HepG2 (cell line): Measurements from ENCODE around the gene UCN2. TPM values are rescaled to one million over a fixed set of nuclear protein-coding genes. Genes with fewer than 3 reads are reported as not detected.
A peak's percentile ranks its signal among the peaks of the same experiment; 100 is the strongest.

Source experiments
- CEBPB ChIP-seq: IDR thresholded peaks from 2 replicates; pipeline ENCODE4 v1.6.1; 2011; ENCODE audit warnings: low read depth, low read length, improper control_type of control experiment, borderline replicate concordance
- DNMT3B ChIP-seq: conservative IDR thresholded peaks from 2 replicates; pipeline ENCODE4 v1.6.1; 2016; ENCODE audit warnings: missing biosample characterization, control low read depth
- MAFK ChIP-seq, 2 experiments: IDR thresholded peaks in 1 of 2; conservative IDR thresholded peaks in 1 of 2; 2 replicates each; pipeline ENCODE4 v1.6.1; 2011; ENCODE audit warnings: improper control_type of control experiment in 2 of 2, low read length in 2 of 2
- SALL2 ChIP-seq: sonication (generic); formaldehyde crosslinking; IDR thresholded peaks from 2 replicates; pipeline ENCODE4 v1.8.1; 2023; ENCODE audit warnings: mild to moderate bottlenecking, missing genetic modification reagents, inconsistent platforms
- SIN3B ChIP-seq: fragments of 150-350 bp; IDR thresholded peaks from 2 replicates; pipeline ENCODE4 v1.6.1; 2014; ENCODE audit warnings: low read length
- SOX6 ChIP-seq, 2 experiments: fragments of 450-650 bp in 1 of 2; sonication (generic) in 1 of 2; formaldehyde crosslinking in 1 of 2; IDR thresholded peaks; 2 replicates each; pipeline versions ENCODE4 v1.4.0 to v1.6.1; 2017 to 2020; ENCODE audit warnings: antibody characterized with exemption in 1 of 2, mild to moderate bottlenecking in 1 of 2, missing genetic modification reagents in 1 of 2
- ZNF225 ChIP-seq: sonication (generic); formaldehyde crosslinking; IDR thresholded peaks from 2 replicates; pipeline ENCODE4 v1.4.0; 2020; ENCODE audit warnings: mild to moderate bottlenecking, missing genetic modification reagents
- ZNF329 ChIP-seq: sonication (generic); formaldehyde crosslinking; IDR thresholded peaks from 2 replicates; pipeline ENCODE4 v1.9.0; 2021; ENCODE audit warnings: low read depth, mild to moderate bottlenecking, missing genetic modification reagents
- ZNF468 ChIP-seq: sonication (generic); formaldehyde crosslinking; IDR thresholded peaks from 2 replicates; pipeline ENCODE4 v1.8.0; 2022; ENCODE audit warnings: mild to moderate bottlenecking, moderate library complexity, missing genetic modification reagents
- ZNF496 ChIP-seq: sonication (generic); formaldehyde crosslinking; IDR thresholded peaks from 2 replicates; pipeline ENCODE4 v1.8.1; 2023; ENCODE audit warnings: mild to moderate bottlenecking, moderate library complexity, missing genetic modification reagents; ENCODE audit not compliant: insufficient replicate concordance
- ZNF547 ChIP-seq: sonication (generic); formaldehyde crosslinking; IDR thresholded peaks from 2 replicates; pipeline ENCODE4 v1.5.1; 2020; ENCODE audit warnings: mild to moderate bottlenecking, missing genetic modification reagents
- ZNF761 ChIP-seq: sonication (generic); formaldehyde crosslinking; conservative IDR thresholded peaks from 2 replicates; pipeline ENCODE4 v1.4.0; 2020; ENCODE audit warnings: mild to moderate bottlenecking, missing genetic modification reagents
- ZSCAN31 ChIP-seq: sonication (generic); formaldehyde crosslinking; IDR thresholded peaks from 2 replicates; pipeline ENCODE4 v1.5.0; 2020; ENCODE audit warnings: low read depth, mild to moderate bottlenecking, missing genetic modification reagents
- polyA plus RNA-seq, 8 experiments: library from polyadenylated mRNA; depleted of rRNA in 3 of 8; stranded (reverse) in 7 of 8; unstranded in 1 of 8; fragments of >200 nt; fragmentation: Illumina TruSeq in 4 of 8; extraction: Trizol in 4 of 8; gene quantifications; 2 replicates each; pipeline versions ENCODE4 v1.2.1 to v1.2.3, GENCODE V29; 2011 to 2016; ENCODE audit warnings: low read depth in 4 of 8, missing spikeins in 1 of 8, mixed read lengths in 1 of 8; ENCODE audit not compliant: insufficient read depth in 1 of 8
- total RNA-seq, 5 experiments: library from RNA; depleted of rRNA; stranded (reverse); fragments of >200 nt; fragmentation: Illumina TruSeq; extraction: Trizol; gene quantifications; 2 replicates each; pipeline ENCODE4 v1.2.3, GENCODE V29; 2016; ENCODE audit warnings: low read depth in 1 of 5
- TF ChIP-seq, protein P1 (sequence below): sonication (generic); formaldehyde crosslinking; IDR thresholded peaks from 2 replicates; pipeline ENCODE4 v1.5.0; 2020; ENCODE audit warnings: missing genetic modification reagents, mild to moderate bottlenecking, borderline replicate concordance
- TF ChIP-seq, protein P2 (sequence below): sonication (generic); formaldehyde crosslinking; IDR thresholded peaks from 2 replicates; pipeline ENCODE4 v1.4.0; 2020; ENCODE audit warnings: low read depth, mild to moderate bottlenecking, missing genetic modification reagents
- TF ChIP-seq, protein P3 (sequence below): sonication (generic); formaldehyde crosslinking; IDR thresholded peaks from 2 replicates; pipeline ENCODE4 v1.5.1; 2020; ENCODE audit warnings: mild to moderate bottlenecking, missing genetic modification reagents, moderate library complexity
- TF ChIP-seq, protein P4 (sequence below): sonication (generic); formaldehyde crosslinking; conservative IDR thresholded peaks from 2 replicates; pipeline ENCODE4 v1.8.0; 2022; ENCODE audit warnings: mild to moderate bottlenecking, moderate library complexity, missing genetic modification reagents

Gene UCN2
- total and polyA plus RNA-seq, 2 of the 13 experiments (the other 11 are each of a cell fraction or from before 2014, with no cell fraction given), result 0.07 to 1.5 TPM

DNA sequence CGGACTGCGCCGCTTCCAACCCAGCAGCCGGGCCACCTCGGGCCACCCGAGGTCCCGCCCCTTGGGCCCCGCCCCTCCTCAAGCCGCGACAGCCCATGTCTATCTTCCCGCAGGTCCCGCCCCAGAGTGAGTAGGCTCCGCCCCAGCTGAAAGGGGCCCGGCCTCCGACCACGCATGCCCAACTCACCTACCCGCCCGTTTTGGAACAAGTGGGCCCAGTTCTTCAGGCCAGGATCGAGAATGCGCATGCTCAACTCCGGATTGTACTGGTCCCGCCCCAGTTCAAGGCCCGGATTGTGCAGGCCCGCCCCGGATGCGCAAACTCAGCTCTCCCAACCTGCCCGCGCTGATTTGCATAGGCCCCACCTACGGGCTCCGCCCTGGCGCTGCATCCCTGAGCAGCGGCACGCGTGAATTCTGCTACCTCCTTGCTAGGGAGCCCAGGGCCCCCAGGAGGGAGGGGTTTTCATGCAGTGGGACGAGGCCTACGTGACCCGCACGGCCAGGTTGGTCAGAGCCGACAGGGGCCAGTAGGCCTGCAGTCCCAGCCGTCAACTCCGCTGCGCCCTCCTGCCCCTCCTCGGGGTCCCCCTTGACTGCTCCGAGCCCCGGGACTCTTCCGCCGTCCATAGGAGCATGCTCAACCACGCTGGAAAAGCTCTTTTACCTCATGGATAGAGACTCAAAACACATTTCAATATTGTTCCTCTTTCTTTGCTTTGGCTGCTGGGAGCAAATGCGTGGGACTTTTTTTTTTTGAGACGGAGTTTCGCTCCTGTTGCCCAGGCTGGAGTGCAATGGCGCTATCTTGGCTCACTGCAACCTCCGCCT is 6.6 kb downstream of the UCN2 start, which contains the start of gene PFKFB4 (continued):
- TF ChIP-seq, protein P1, sequence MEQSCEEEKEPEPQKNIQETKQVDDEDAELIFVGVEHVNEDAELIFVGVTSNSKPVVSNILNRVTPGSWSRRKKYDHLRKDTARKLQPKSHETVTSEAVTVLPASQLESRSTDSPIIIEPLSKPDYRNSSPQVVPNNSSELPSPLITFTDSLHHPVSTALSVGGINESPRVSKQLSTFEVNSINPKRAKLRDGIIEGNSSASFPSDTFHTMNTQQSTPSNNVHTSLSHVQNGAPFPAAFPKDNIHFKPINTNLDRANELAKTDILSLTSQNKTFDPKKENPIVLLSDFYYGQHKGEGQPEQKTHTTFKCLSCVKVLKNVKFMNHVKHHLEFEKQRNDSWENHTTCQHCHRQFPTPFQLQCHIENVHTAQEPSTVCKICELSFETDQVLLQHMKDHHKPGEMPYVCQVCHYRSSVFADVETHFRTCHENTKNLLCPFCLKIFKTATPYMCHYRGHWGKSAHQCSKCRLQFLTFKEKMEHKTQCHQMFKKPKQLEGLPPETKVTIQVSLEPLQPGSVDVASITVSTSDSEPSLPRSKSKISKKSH (CRISPR knock-in tag), result peak; percentile 80; the same call in 1 of the 2 replicates
- no peak for TF ChIP-seq ZNF496 (CRISPR knock-in tag)
- 0 out of 2 replicates have a peak, but pooled peaks have one; percentile 51 for TF ChIP-seq ZNF761 (CRISPR knock-in tag)
- TF ChIP-seq, protein P2, sequence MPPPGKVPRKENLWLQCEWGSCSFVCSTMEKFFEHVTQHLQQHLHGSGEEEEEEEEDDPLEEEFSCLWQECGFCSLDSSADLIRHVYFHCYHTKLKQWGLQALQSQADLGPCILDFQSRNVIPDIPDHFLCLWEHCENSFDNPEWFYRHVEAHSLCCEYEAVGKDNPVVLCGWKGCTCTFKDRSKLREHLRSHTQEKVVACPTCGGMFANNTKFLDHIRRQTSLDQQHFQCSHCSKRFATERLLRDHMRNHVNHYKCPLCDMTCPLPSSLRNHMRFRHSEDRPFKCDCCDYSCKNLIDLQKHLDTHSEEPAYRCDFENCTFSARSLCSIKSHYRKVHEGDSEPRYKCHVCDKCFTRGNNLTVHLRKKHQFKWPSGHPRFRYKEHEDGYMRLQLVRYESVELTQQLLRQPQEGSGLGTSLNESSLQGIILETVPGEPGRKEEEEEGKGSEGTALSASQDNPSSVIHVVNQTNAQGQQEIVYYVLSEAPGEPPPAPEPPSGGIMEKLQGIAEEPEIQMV (CRISPR knock-in tag), result no peak
- TF ChIP-seq DNMT3B, result no peak
- no peak for TF ChIP-seq ZNF547 (CRISPR knock-in tag)
- 0 out of 2 replicates have a peak, but pooled peaks have one; percentile 16 for TF ChIP-seq SALL2 (CRISPR knock-in tag)
- TF ChIP-seq ZNF225 (CRISPR knock-in tag), result no peak
- no peak for TF ChIP-seq CEBPB
- no peak for TF ChIP-seq SOX6 (IDR thresholded peaks at IDR 0.05)
- TF ChIP-seq SOX6 (CRISPR knock-in tag; IDR thresholded peaks at IDR 0.05), result peak; percentile 50
- TF ChIP-seq ZSCAN31 (CRISPR knock-in tag), result peak; percentile 96
- peak; percentile 71; the same call in 1 of the 2 replicates for TF ChIP-seq ZNF329 (CRISPR knock-in tag)
- TF ChIP-seq, protein P3, sequence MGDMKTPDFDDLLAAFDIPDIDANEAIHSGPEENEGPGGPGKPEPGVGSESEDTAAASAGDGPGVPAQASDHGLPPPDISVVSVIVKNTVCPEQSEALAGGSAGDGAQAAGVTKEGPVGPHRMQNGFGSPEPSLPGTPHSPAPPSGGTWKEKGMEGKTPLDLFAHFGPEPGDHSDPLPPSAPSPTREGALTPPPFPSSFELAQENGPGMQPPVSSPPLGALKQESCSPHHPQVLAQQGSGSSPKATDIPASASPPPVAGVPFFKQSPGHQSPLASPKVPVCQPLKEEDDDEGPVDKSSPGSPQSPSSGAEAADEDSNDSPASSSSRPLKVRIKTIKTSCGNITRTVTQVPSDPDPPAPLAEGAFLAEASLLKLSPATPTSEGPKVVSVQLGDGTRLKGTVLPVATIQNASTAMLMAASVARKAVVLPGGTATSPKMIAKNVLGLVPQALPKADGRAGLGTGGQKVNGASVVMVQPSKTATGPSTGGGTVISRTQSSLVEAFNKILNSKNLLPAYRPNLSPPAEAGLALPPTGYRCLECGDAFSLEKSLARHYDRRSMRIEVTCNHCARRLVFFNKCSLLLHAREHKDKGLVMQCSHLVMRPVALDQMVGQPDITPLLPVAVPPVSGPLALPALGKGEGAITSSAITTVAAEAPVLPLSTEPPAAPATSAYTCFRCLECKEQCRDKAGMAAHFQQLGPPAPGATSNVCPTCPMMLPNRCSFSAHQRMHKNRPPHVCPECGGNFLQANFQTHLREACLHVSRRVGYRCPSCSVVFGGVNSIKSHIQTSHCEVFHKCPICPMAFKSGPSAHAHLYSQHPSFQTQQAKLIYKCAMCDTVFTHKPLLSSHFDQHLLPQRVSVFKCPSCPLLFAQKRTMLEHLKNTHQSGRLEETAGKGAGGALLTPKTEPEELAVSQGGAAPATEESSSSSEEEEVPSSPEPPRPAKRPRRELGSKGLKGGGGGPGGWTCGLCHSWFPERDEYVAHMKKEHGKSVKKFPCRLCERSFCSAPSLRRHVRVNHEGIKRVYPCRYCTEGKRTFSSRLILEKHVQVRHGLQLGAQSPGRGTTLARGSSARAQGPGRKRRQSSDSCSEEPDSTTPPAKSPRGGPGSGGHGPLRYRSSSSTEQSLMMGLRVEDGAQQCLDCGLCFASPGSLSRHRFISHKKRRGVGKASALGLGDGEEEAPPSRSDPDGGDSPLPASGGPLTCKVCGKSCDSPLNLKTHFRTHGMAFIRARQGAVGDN (CRISPR knock-in tag), result peak; percentile 96
- TF ChIP-seq, protein P4, sequence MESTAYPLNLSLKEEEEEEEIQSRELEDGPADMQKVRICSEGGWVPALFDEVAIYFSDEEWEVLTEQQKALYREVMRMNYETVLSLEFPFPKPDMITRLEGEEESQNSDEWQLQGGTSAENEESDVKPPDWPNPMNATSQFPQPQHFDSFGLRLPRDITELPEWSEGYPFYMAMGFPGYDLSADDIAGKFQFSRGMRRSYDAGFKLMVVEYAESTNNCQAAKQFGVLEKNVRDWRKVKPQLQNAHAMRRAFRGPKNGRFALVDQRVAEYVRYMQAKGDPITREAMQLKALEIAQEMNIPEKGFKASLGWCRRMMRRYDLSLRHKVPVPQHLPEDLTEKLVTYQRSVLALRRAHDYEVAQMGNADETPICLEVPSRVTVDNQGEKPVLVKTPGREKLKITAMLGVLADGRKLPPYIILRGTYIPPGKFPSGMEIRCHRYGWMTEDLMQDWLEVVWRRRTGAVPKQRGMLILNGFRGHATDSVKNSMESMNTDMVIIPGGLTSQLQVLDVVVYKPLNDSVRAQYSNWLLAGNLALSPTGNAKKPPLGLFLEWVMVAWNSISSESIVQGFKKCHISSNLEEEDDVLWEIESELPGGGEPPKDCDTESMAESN (CRISPR knock-in tag), result no peak
- no peak for TF ChIP-seq ZNF468
- no peak for TF ChIP-seq SIN3B
- TF ChIP-seq MAFK (conservative IDR thresholded peaks at IDR 0.05 in 1 of 2, IDR thresholded peaks at IDR 0.05 in 1 of 2; ENCODE audit: low read length in 2 of 2), result no peak
